ENCODE results near the gene SUSD1. TPM values are rescaled to one million over a fixed set of nuclear protein-coding genes. Genes with fewer than 3 reads are reported as not detected.
A peak's percentile ranks its signal among the peaks of the same experiment; 100 is the strongest.
"Not testable (repeated sequence)": the region's sequence is repeated elsewhere in the genome, so short reads cannot be mapped to it uniquely, and the experiment has no call there.

Gene SUSD1
- total RNA-seq, 1 experiment from 2014 or later: 15.0 TPM

GRCh38 chr9:112173489-112174221 lies 1.4 kb downstream of the SUSD1 start:
- no peak for DNase-seq (ENCODE audit: low spot score)

GRCh38 chr9:112170968-112171367 lies 4.1 kb downstream of the SUSD1 start:
- DNase-seq (ENCODE audit: low spot score): no peak

GRCh38 chr9:112170235-112170634 lies 4.9 kb downstream of the SUSD1 start:
- DNase-seq (ENCODE audit: low spot score): peak; percentile 95

- DNase-seq (ENCODE audit: low spot score): no peak
Measured at GRCh38 chr9:112169368-112169767, 5.7 kb downstream of the SUSD1 start.

GRCh38 chr9:112168197-112168596 lies 6.9 kb downstream of the SUSD1 start:
- DNase-seq (ENCODE audit: low spot score): peak; percentile 47

GRCh38 chr9:112166176-112167140 lies 8.6 kb downstream of the SUSD1 start:
- DNase-seq (ENCODE audit: low spot score): peak; percentile 80

- DNase-seq (ENCODE audit: low spot score): no peak
Measured at GRCh38 chr9:112162621-112163413, 12.3 kb downstream of the SUSD1 start.

- no peak for DNase-seq (ENCODE audit: low spot score)
Measured at GRCh38 chr9:112159781-112160180, 15.3 kb downstream of the SUSD1 start.

GRCh38 chr9:112158656-112159367 lies 16.3 kb downstream of the SUSD1 start:
- no peak for DNase-seq (ENCODE audit: low spot score)

GRCh38 chr9:112157961-112158360 lies 17.1 kb downstream of the SUSD1 start:
- DNase-seq (ENCODE audit: low spot score): no peak

- DNase-seq (ENCODE audit: low spot score): no peak
Measured at GRCh38 chr9:112157087-112157486, 18.0 kb downstream of the SUSD1 start.

- DNase-seq (ENCODE audit: low spot score): no peak
Measured at GRCh38 chr9:112149211-112149610, 25.9 kb downstream of the SUSD1 start.

- DNase-seq (ENCODE audit: low spot score): peak; percentile 48
Measured at GRCh38 chr9:112145886-112146285, 29.2 kb downstream of the SUSD1 start.

GRCh38 chr9:112144807-112145206 lies 30.3 kb downstream of the SUSD1 start:
- no peak for DNase-seq (ENCODE audit: low spot score)

GRCh38 chr9:112142420-112142819 lies 32.7 kb downstream of the SUSD1 start:
- DNase-seq (ENCODE audit: low spot score): no peak

GRCh38 chr9:112140936-112141335 lies 34.2 kb downstream of the SUSD1 start:
- DNase-seq (ENCODE audit: low spot score): no peak

GRCh38 chr9:112137066-112137465 lies 38.0 kb downstream of the SUSD1 start:
- DNase-seq (ENCODE audit: low spot score): no peak

- peak; percentile 27 for DNase-seq (ENCODE audit: low spot score)
Measured at GRCh38 chr9:112135706-112136105, 39.4 kb downstream of the SUSD1 start.

- not testable (repeated sequence) for DNase-seq (ENCODE audit: low spot score)
Measured at GRCh38 chr9:112133806-112134205, 41.3 kb downstream of the SUSD1 start.

GRCh38 chr9:112132356-112132755 lies 42.7 kb downstream of the SUSD1 start:
- DNase-seq (ENCODE audit: low spot score): no peak

GRCh38 chr9:112130997-112131396 lies 44.1 kb downstream of the SUSD1 start:
- DNase-seq (ENCODE audit: low spot score): no peak

Measured in HT-29 (cell line).